Limb (tissue), 2 donors: Measurements from ENCODE around the gene TMEM61.

ENCODE experiments used
- DNase-seq, 2 donors: peaks; one replicate each; pipeline ENCODE4 v3.0.0-alpha.2; 2016; ENCODE audit errors: extremely low spot score in 2 of 2

Gene TMEM61

GRCh38 chr1:55037733-55038551, 57.5 kb downstream of the TMEM61 start:
- DNase-seq: no peak

- no peak for DNase-seq
Measured at GRCh38 chr1:55038552-55038838, 58.1 kb downstream of the TMEM61 start.

GRCh38 chr1:55038974-55039341, 58.5 kb downstream of the TMEM61 start:
- DNase-seq: no peak

GRCh38 chr1:55039342-55040082, 59.1 kb downstream of the TMEM61 start, which contains the start of gene PCSK9:
TSS of gene PCSK9 (plus strand) at chr1:55039548. CDS start at chr1:55039838, 290 bp downstream.
- DNase-seq: peak; percentile 40 to 77

- no peak for DNase-seq
Measured at GRCh38 chr1:55040083-55040932, 59.9 kb downstream of the TMEM61 start.

- DNase-seq: no peak
Measured at GRCh38 chr1:55040933-55041494, 60.6 kb downstream of the TMEM61 start.

GRCh38 chr1:55041613-55042012, 61.2 kb downstream of the TMEM61 start:
- DNase-seq: no peak
